Measurements from ENCODE around the gene ARL8B. TPM values are rescaled to one million over a fixed set of nuclear protein-coding genes. Genes with fewer than 3 reads are reported as not detected.

The ARL8B gene
- total RNA-seq, 1 donor from 2014 or later = 57.9 TPM

DNA sequence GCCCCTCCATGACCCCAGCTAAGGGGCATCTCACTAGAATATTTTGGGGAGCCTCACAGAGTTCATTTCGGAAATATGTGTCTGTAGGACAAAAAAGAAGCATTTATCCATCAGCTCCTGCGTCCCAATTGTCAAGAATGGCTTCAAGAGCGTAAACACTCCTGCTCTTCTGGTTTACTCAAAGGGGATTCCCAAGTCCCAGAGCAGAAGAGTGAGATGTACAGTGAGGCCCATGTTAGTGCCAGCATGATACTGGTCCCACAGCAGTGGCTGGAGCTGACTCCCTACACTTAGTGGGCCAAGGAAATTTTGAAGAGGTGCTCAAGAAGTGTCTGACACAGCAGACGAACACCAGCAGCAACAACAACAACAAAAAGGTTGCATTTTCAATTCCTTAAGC is 34.9 kb upstream of the ARL8B start:
- DNase-seq (no peak), ATAC-seq (ENCODE audit: low read depth) (no peak)
- intact Hi-C loops (cut with micrococcal nuclease) = no loop called here
- Mint-ChIP-seq H3K4me1 (no peaks in the 10 kb centered on the region), H3K27ac (no peak overlapping the region), H3K4me3 (no peak overlapping the region), H3K9me3 (no peaks in the 10 kb centered on the region), H3K36me3 (ENCODE audit: low read depth) (no peaks in the 10 kb centered on the region), H3K27me3 (peaks cover 5% of the 10 kb centered on the region)
- TF ChIP-seq, protein P1, sequence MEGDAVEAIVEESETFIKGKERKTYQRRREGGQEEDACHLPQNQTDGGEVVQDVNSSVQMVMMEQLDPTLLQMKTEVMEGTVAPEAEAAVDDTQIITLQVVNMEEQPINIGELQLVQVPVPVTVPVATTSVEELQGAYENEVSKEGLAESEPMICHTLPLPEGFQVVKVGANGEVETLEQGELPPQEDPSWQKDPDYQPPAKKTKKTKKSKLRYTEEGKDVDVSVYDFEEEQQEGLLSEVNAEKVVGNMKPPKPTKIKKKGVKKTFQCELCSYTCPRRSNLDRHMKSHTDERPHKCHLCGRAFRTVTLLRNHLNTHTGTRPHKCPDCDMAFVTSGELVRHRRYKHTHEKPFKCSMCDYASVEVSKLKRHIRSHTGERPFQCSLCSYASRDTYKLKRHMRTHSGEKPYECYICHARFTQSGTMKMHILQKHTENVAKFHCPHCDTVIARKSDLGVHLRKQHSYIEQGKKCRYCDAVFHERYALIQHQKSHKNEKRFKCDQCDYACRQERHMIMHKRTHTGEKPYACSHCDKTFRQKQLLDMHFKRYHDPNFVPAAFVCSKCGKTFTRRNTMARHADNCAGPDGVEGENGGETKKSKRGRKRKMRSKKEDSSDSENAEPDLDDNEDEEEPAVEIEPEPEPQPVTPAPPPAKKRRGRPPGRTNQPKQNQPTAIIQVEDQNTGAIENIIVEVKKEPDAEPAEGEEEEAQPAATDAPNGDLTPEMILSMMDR (IDR thresholded peaks at IDR 0.05) = no peak
- POLR2A ChIA-PET = no interaction called here
- CTCF ChIA-PET = no interaction called here

DNA sequence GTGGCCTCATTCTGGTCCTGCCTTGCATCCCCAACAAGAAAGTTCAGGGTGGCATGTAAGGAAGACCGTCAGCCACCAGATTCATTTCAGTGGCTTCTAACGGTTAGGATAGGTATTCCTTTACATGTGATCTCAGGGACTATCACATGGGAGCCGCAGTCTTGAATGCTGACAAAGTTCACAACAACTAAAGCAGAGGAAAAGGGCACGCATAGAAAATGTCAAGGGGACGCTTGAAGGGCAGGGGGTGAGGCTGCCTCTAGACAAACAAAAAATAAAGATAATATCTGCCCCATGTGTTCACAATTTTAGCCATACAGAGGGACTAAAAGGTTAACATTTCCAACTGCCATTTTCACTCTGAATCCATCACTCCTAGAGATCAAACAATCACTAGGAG is 31.9 kb upstream of the ARL8B start:
- no peaks in the 10 kb centered on the region for H3K36me3 Mint-ChIP-seq (ENCODE audit: low read depth)
- H3K9me3 Mint-ChIP-seq = no peaks in the 10 kb centered on the region
- no peaks in the 10 kb centered on the region for H3K4me1 Mint-ChIP-seq
- CTCF ChIA-PET = no interaction called here
- TF ChIP-seq, protein P1 (IDR thresholded peaks at IDR 0.05) = no peak
- no peak overlapping the region for H3K4me3 Mint-ChIP-seq
- DNase-seq (no peak), ATAC-seq (ENCODE audit: low read depth) (no peak)
- intact Hi-C loops (cut with micrococcal nuclease) = no loop called here
- no peak overlapping the region for H3K27ac Mint-ChIP-seq
- POLR2A ChIA-PET = no interaction called here
- peaks cover 17% of the 10 kb centered on the region for H3K27me3 Mint-ChIP-seq

DNA sequence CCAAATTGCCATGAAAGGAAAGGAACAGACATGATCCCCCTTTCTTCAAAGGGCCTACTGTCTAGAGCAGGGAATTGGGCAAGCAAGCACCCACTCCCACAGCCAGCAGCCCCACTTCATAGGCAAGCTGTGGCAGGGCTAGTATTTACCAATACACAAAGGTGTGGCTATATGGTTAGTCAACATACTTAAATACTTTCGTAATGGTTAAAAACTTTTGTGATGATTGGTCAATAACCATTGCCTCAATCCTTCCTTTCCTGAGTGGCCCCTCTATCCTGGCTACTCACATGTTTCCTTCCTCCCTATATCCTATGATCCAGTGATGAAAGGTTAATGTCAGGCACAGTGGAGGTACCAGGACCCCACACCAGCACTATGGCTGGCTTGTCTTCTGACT is 30.1 kb upstream of the ARL8B start:
- ChIA-PET CTCF (no interaction called here), POLR2A (no interaction called here)
- no peak for ATAC-seq (ENCODE audit: low read depth)
- Mint-ChIP-seq H3K27ac (no peak overlapping the region), H3K9me3 (no peaks in the 10 kb centered on the region), H3K4me3 (no peak overlapping the region), H3K36me3 (ENCODE audit: low read depth) (no peaks in the 10 kb centered on the region), H3K4me1 (peaks cover 3% of the 10 kb centered on the region), H3K27me3 (peaks cover 30% of the 10 kb centered on the region)
- intact Hi-C loops (cut with micrococcal nuclease) = no loop called here
- TF ChIP-seq, protein P1 (IDR thresholded peaks at IDR 0.05) = no peak
- no peak for DNase-seq

DNA sequence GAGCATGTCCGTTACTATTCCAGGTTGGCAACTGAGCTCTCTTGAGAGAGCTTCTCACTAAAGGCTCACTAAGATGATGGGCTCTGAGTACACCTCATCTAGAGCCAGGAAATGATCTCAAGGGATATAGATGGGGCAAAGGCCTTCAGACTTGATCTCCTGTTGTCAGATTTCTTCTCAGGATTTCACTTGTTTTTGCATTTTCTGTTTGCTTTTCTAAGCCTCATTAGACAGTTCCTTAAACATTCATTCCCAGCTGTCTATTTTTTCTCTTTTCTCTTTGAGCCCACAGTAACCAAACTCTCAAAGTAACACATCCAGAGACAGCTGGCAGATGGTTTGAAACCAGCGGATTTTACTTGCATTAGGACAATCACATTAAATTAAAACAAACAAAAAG is 28.4 kb upstream of the ARL8B start:
- Mint-ChIP-seq H3K27me3 (peaks cover 36% of the 10 kb centered on the region), H3K27ac (no peak overlapping the region), H3K36me3 (ENCODE audit: low read depth) (no peaks in the 10 kb centered on the region), H3K9me3 (no peaks in the 10 kb centered on the region), H3K4me1 (peaks cover 3% of the 10 kb centered on the region), H3K4me3 (no peak overlapping the region)
- TF ChIP-seq, protein P1 (IDR thresholded peaks at IDR 0.05) = no peak
- ChIA-PET CTCF (no interaction called here), POLR2A (no interaction called here)
- no peak for ATAC-seq (ENCODE audit: low read depth)
- no peak for DNase-seq
- intact Hi-C loops (cut with micrococcal nuclease) = no loop called here

DNA sequence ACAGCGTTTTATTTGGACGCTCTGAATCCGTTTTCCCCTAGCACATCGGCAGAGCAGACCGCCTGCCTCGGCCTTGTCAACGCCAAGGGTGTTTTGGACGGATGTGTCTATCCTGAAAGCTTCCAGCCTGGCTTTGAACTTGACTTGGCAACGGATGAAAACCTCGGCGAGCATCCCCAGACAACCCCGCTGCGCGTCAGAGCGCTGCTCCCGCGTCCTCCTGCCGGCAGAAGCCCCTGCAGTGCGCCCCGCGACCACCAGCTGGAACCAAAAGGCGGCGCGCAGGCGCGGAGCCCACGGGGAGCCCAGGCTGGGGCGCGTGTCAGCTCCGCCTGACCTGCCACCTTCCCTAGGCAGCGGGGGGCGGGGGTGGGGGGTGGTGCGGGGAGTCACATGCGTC is 26.2 kb upstream of the ARL8B start:
- Mint-ChIP-seq H3K4me3 (no peak overlapping the region), H3K36me3 (ENCODE audit: low read depth) (no peaks in the 10 kb centered on the region), H3K4me1 (peaks cover 3% of the 10 kb centered on the region), H3K27ac (no peak overlapping the region), H3K9me3 (no peaks in the 10 kb centered on the region), H3K27me3 (peaks cover 35% of the 10 kb centered on the region)
- no peak for DNase-seq
- intact Hi-C loops (cut with micrococcal nuclease) = no loop called here
- TF ChIP-seq, protein P1 (IDR thresholded peaks at IDR 0.05) = no peak
- ATAC-seq (ENCODE audit: low read depth) = peak; percentile 34
- CTCF ChIA-PET = no interaction called here
- POLR2A ChIA-PET = no interaction called here
